K562 (cell line): ENCODE results near the gene EFCAB12. TPM values are rescaled to one million over a fixed set of nuclear protein-coding genes. Genes with fewer than 3 reads are reported as not detected.

ENCODE experiments used
- BRF2 ChIP-seq: IDR thresholded peaks from 3 replicates; pipeline ENCODE4 v1.6.1; 2011; ENCODE audit warnings: borderline replicate concordance, mild to moderate bottlenecking; ENCODE audit not compliant: insufficient read length, insufficient read depth
- CBFA2T2 ChIP-seq: fragments of 450-650 bp; conservative IDR thresholded peaks from 2 replicates; pipeline ENCODE4 v1.6.1; 2017; ENCODE audit warnings: mild to moderate bottlenecking
- CGGBP1 ChIP-seq: fragments of 250-450 bp; sonication (Bioruptor Pico); IDR thresholded peaks from 2 replicates; pipeline ENCODE4 v1.9.0; 2021; ENCODE audit warnings: mild to moderate bottlenecking
- EWSR1 ChIP-seq: fragments of 450-650 bp; IDR thresholded peaks from 2 replicates; pipeline ENCODE4 v1.6.1; 2018; ENCODE audit warnings: borderline replicate concordance, mild to moderate bottlenecking, low read depth, moderate library complexity; ENCODE audit not compliant: partially characterized antibody
- GATA2 ChIP-seq: sonication (generic); formaldehyde crosslinking; IDR thresholded peaks from 2 replicates; pipeline ENCODE4 v1.4.0; 2020; ENCODE audit warnings: mild to moderate bottlenecking, missing genetic modification reagents
- HOMEZ ChIP-seq: fragments of 250-450 bp; sonication (Bioruptor Pico); IDR thresholded peaks from 2 replicates; pipeline ENCODE4 v1.4.0; 2020; ENCODE audit warnings: mild to moderate bottlenecking, moderate library complexity
- MTA3 ChIP-seq: fragments of 450-650 bp; formaldehyde crosslinking; IDR thresholded peaks from 2 replicates; pipeline ENCODE4 v1.6.1; 2017; ENCODE audit warnings: mild to moderate bottlenecking, borderline replicate concordance
- MYNN ChIP-seq, 2 experiments: sonication (generic); formaldehyde crosslinking in 1 of 2; IDR thresholded peaks; 2 replicates each; pipeline versions ENCODE4 v1.5.0 to v1.6.1; 2016 to 2020; ENCODE audit warnings: antibody characterized with exemption in 1 of 2, missing genetic modification reagents in 1 of 2
- RBM22 ChIP-seq: fragments of 200-400 bp; formaldehyde crosslinking; IDR thresholded peaks from 2 replicates; pipeline ENCODE4 v1.6.1; 2018; ENCODE audit warnings: low read length, low read depth; ENCODE audit not compliant: poor library complexity, severe bottlenecking
- RHOXF2B ChIP-seq: fragments of 250-450 bp; sonication (Bioruptor Pico); conservative IDR thresholded peaks from 2 replicates; pipeline ENCODE4 v1.5.1; 2021
- SMAD3 ChIP-seq: fragments of 450-650 bp; formaldehyde crosslinking; conservative IDR thresholded peaks from 2 replicates; pipeline ENCODE4 v1.4.0; 2020; ENCODE audit warnings: mild to moderate bottlenecking
- STAG1 ChIP-seq: sonication (generic); formaldehyde crosslinking; IDR thresholded peaks from 2 replicates; pipeline ENCODE4 v1.5.0; 2020; ENCODE audit warnings: missing genetic modification reagents, borderline replicate concordance
- TAF7 ChIP-seq: fragments of 450-650 bp; IDR thresholded peaks from 2 replicates; pipeline ENCODE4 v1.6.1; 2016; ENCODE audit warnings: missing genetic modification characterization, missing compliant biosample characterization
- TAF9B ChIP-seq: fragments of 450-650 bp; IDR thresholded peaks from 2 replicates; pipeline ENCODE4 v1.6.1; 2018; ENCODE audit warnings: mild to moderate bottlenecking; ENCODE audit not compliant: partially characterized antibody
- TEAD2 ChIP-seq: fragments of 450-650 bp; IDR thresholded peaks from 2 replicates; pipeline ENCODE4 v1.6.1; 2016; ENCODE audit warnings: missing genetic modification characterization, control low read depth, missing compliant biosample characterization
- ZNF354B ChIP-seq: fragments of 250-450 bp; sonication (Bioruptor Pico); IDR thresholded peaks from 2 replicates; pipeline ENCODE4 v1.4.0; 2020
- polyA plus RNA-seq, 8 experiments: library from polyadenylated mRNA; depleted of rRNA in 4 of 8; stranded (reverse) in 5 of 8; unstranded in 3 of 8; fragments of >200 nt; fragmentation: Nextera tagmentation in 2 of 8; fragmentation: Illumina TruSeq in 1 of 8; extraction: Ambion mirVana in 2 of 8; extraction: Trizol in 1 of 8; gene quantifications; 2 replicates each; pipeline versions ENCODE4 v1.2.1 to v1.2.3, GENCODE V29; 2011 to 2014; ENCODE audit warnings: inconsistent platforms in 1 of 8, missing spikeins in 1 of 8
- total RNA-seq, 7 experiments: library from RNA; depleted of rRNA in 6 of 7; stranded (reverse); fragments of >200 nt in 6 of 7; fragmentation: Illumina TruSeq in 2 of 7; extraction: Trizol in 2 of 7; gene quantifications; 2 replicates each; pipeline versions ENCODE4 v1.2.1 to v1.2.3, GENCODE V29; 2011 to 2021; ENCODE audit warnings: low replicate concordance in 1 of 7
- TF ChIP-seq, protein P1 (sequence below): fragments of 250-450 bp; sonication (Bioruptor Pico); IDR thresholded peaks from 2 replicates; pipeline ENCODE4 v1.8.0; 2021; ENCODE audit warnings: moderate library complexity, mild to moderate bottlenecking, inconsistent platforms
- TF ChIP-seq, protein P2 (sequence below), 2 experiments: IDR thresholded peaks in 1 of 2; conservative IDR thresholded peaks in 1 of 2; 2 replicates each; pipeline ENCODE4 v1.6.1; 2016; ENCODE audit warnings: low read depth in 2 of 2, mild to moderate bottlenecking in 1 of 2, missing compliant biosample characterization in 1 of 2, missing genetic modification characterization in 1 of 2, moderate library complexity in 1 of 2
- TF ChIP-seq, protein P3 (sequence below): sonication (generic); formaldehyde crosslinking; IDR thresholded peaks from 2 replicates; pipeline ENCODE4 v1.8.0; 2022; ENCODE audit warnings: mild to moderate bottlenecking, missing genetic modification reagents

The EFCAB12 gene
- total and polyA plus RNA-seq, 9 of the 15 experiments (the other 6 are each of a cell fraction or from before 2014, with no cell fraction given) = 0.08 to 0.95 (median 0.56) TPM; not detected in 1

GRCh38 chr3:129439226-129439816 is 10.9 kb upstream of the EFCAB12 start (continued):
- TF ChIP-seq, protein P1, sequence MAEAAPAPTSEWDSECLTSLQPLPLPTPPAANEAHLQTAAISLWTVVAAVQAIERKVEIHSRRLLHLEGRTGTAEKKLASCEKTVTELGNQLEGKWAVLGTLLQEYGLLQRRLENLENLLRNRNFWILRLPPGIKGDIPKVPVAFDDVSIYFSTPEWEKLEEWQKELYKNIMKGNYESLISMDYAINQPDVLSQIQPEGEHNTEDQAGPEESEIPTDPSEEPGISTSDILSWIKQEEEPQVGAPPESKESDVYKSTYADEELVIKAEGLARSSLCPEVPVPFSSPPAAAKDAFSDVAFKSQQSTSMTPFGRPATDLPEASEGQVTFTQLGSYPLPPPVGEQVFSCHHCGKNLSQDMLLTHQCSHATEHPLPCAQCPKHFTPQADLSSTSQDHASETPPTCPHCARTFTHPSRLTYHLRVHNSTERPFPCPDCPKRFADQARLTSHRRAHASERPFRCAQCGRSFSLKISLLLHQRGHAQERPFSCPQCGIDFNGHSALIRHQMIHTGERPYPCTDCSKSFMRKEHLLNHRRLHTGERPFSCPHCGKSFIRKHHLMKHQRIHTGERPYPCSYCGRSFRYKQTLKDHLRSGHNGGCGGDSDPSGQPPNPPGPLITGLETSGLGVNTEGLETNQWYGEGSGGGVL (CRISPR knock-in tag) = no peak
- TF ChIP-seq CGGBP1 (CRISPR knock-in tag) (no peak), TEAD2 (tag) (no peak), BRF2 (no peak), MYNN (IDR thresholded peaks at IDR 0.05) (no peak), MYNN (CRISPR knock-in tag; IDR thresholded peaks at IDR 0.05) (no peak), TAF9B (no peak), ZNF354B (CRISPR knock-in tag) (no peak), RBM22 (no peak), CBFA2T2 (no peak), GATA2 (CRISPR knock-in tag) (no peak), TAF7 (tag) (peak; percentile 59), MTA3 (no peak), RHOXF2B (no peak), EWSR1 (no peak), HOMEZ (CRISPR knock-in tag) (no peak), STAG1 (CRISPR knock-in tag) (no peak), SMAD3 (CRISPR knock-in tag) (no peak)
- TF ChIP-seq, protein P2, sequence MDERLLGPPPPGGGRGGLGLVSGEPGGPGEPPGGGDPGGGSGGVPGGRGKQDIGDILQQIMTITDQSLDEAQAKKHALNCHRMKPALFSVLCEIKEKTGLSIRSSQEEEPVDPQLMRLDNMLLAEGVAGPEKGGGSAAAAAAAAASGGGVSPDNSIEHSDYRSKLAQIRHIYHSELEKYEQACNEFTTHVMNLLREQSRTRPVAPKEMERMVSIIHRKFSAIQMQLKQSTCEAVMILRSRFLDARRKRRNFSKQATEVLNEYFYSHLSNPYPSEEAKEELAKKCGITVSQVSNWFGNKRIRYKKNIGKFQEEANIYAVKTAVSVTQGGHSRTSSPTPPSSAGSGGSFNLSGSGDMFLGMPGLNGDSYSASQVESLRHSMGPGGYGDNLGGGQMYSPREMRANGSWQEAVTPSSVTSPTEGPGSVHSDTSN (CRISPR knock-in tag; IDR thresholded peaks at IDR 0.05; ENCODE audit: low read depth) = no peak
- TF ChIP-seq, protein P2 (tag; conservative IDR thresholded peaks at IDR 0.05; ENCODE audit: low read depth) = no peak
- TF ChIP-seq, protein P3, sequence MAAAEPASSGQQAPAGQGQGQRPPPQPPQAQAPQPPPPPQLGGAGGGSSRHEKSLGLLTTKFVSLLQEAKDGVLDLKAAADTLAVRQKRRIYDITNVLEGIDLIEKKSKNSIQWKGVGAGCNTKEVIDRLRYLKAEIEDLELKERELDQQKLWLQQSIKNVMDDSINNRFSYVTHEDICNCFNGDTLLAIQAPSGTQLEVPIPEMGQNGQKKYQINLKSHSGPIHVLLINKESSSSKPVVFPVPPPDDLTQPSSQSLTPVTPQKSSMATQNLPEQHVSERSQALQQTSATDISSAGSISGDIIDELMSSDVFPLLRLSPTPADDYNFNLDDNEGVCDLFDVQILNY (CRISPR knock-in tag) = no peak
